Measurements from ENCODE around the gene HDAC4.

Gene HDAC4

DNA sequence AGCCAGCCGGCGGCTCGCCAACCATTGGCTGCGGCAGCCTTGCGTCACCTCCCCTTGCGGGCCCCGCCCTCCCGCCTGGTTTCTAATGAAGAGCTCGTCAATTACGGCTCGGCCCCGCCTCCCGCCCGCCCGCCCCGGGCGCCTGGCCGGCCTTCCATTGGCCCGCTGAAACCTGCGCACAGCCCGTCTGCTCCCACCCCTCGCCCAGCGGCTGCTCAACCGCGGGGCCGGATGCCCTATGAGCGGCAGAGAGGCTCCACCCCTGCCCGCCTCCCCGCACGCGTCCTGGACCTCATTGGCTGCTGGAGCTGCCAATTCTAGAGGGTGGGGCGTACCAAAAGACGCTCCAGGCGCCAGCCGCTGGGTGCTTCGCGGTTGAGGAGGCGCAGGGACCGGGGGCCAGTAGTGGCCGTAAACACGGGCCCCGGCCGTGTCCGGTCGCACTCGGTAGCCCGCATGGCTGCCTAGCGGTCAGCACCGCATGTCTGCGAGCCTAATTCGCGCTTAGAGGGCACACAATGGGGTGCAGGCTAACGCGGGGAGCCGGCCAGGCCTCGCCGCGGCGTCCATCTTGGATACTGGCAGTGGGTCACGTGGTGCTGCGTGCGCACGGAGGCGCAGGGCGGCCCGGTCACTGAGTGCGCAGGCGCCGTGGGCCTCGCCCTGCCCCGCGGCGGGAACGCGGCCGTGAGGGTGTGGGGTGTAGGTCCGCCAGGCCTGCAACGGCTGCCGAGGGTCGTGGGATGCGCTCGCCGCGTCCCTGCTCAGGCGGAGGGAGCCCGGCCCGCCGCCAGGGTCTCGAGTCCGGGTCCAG lies 454 bp upstream of the HDAC4 start:
- peak overlapping the region; percentile 86 for H3K27ac ChIP-seq (ENCODE audit: extremely low read depth, low read depth, low read length)
- peaks cover 15% of the 10 kb centered on the region; the same call in 1 of the 2 replicates for H3K4me1 ChIP-seq (ENCODE audit: control insufficient read depth, insufficient read depth, low read length)
- H3K9me3 ChIP-seq (ENCODE audit: control insufficient read depth, insufficient read depth, low read depth, low read length), result no peaks in the 10 kb centered on the region
- peak overlapping the region; percentile 60 for H3K4me3 ChIP-seq (ENCODE audit: low read depth, low read length)
- H3K36me3 ChIP-seq (ENCODE audit: control insufficient read depth in 2 of 2, insufficient read depth in 1 of 2, low read length in 2 of 2), result no peaks in the 10 kb centered on the region
- ChIA-PET POLR2A (interaction anchor here (0.8 to 1.2 kb wide), 10 partner anchors 9 to 440 kb away, joined by 3 to 7 read pairs (median 3); no protein-coding TSS in a partner anchor), CTCF (interaction anchor here (0.8 kb wide), 1 partner anchor 106 kb away, joined by 5 read pairs; no protein-coding TSS in a partner anchor)
- TF ChIP-seq GLIS1 (tag by site-specific recombination; IDR thresholded peaks at IDR 0.05) (no peak; the same call in 1 of the 2 replicates), ZNF214 (tag by site-specific recombination; IDR thresholded peaks at IDR 0.05; ENCODE audit: borderline replicate concordance) (no peak), KLF16 (tag by site-specific recombination; IDR thresholded peaks at IDR 0.05) (peak; percentile 87), ZBTB8A (tag by site-specific recombination; IDR thresholded peaks at IDR 0.05) (peak; percentile 71; the same call in 1 of the 2 replicates), ZNF521 (tag by site-specific recombination; IDR thresholded peaks at IDR 0.05) (no peak), ZNF670 (tag by site-specific recombination; IDR thresholded peaks at IDR 0.05; ENCODE audit: low read depth) (no peak), ZNF169 (tag by site-specific recombination; IDR thresholded peaks at IDR 0.05) (no peak), ZNF114 (tag by site-specific recombination; IDR thresholded peaks at IDR 0.05) (no peak), ZNF404 (tag by site-specific recombination; IDR thresholded peaks at IDR 0.05) (no peak), ZBTB1 (tag by site-specific recombination; IDR thresholded peaks at IDR 0.05) (no peak), ZNF529 (tag by site-specific recombination; IDR thresholded peaks at IDR 0.05; ENCODE audit: insufficient replicate concordance) (no peak), ZNF785 (tag by site-specific recombination; IDR thresholded peaks at IDR 0.05) (no peak), ZNF626 (tag by site-specific recombination; IDR thresholded peaks at IDR 0.05) (no peak), REPIN1 (tag by site-specific recombination; IDR thresholded peaks at IDR 0.05; ENCODE audit: low read depth) (no peak), BCL11A (tag by site-specific recombination; IDR thresholded peaks at IDR 0.05; ENCODE audit: low read depth) (no peak), ZNF239 (tag by site-specific recombination; IDR thresholded peaks at IDR 0.05) (no peak), ZSCAN23 (tag by site-specific recombination; IDR thresholded peaks at IDR 0.05) (no peak), OVOL3 (tag by site-specific recombination; IDR thresholded peaks at IDR 0.05) (peak; percentile 76; the same call in 1 of the 2 replicates), ZNF549 (tag by site-specific recombination; IDR thresholded peaks at IDR 0.05) (peak; percentile 75)
- TF ChIP-seq, protein P1, sequence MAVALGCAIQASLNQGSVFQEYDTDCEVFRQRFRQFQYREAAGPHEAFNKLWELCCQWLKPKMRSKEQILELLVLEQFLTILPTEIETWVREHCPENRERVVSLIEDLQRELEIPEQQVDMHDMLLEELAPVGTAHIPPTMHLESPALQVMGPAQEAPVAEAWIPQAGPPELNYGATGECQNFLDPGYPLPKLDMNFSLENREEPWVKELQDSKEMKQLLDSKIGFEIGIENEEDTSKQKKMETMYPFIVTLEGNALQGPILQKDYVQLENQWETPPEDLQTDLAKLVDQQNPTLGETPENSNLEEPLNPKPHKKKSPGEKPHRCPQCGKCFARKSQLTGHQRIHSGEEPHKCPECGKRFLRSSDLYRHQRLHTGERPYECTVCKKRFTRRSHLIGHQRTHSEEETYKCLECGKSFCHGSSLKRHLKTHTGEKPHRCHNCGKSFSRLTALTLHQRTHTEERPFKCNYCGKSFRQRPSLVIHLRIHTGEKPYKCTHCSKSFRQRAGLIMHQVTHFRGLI (tag by site-specific recombination; IDR thresholded peaks at IDR 0.05), result no peak
- TF ChIP-seq, protein P2, sequence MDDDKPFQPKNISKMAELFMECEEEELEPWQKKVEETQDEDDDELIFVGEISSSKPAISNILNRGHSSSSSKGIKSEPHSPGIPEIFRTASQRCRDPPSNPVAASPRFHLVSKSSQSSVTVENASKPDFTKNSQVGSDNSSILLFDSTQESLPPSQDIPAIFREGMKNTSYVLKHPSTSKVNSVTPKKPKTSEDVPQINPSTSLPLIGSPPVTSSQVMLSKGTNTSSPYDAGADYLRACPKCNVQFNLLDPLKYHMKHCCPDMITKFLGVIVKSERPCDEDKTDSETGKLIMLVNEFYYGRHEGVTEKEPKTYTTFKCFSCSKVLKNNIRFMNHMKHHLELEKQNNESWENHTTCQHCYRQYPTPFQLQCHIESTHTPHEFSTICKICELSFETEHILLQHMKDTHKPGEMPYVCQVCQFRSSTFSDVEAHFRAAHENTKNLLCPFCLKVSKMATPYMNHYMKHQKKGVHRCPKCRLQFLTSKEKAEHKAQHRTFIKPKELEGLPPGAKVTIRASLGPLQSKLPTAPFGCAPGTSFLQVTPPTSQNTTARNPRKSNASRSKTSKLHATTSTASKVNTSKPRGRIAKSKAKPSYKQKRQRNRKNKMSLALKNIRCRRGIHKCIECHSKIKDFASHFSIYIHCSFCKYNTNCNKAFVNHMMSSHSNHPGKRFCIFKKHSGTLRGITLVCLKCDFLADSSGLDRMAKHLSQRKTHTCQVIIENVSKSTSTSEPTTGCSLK (tag by site-specific recombination; IDR thresholded peaks at IDR 0.05), result no peak
- TF ChIP-seq, protein P3, sequence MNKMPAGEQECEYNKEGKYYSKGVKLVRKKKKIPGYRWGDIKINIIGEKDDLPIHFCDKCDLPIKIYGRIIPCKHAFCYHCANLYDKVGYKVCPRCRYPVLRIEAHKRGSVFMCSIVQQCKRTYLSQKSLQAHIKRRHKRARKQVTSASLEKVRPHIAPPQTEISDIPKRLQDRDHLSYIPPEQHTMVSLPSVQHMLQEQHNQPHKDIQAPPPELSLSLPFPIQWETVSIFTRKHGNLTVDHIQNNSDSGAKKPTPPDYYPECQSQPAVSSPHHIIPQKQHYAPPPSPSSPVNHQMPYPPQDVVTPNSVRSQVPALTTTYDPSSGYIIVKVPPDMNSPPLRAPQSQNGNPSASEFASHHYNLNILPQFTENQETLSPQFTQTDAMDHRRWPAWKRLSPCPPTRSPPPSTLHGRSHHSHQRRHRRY (tag by site-specific recombination; IDR thresholded peaks at IDR 0.05), result no peak
- TF ChIP-seq, protein P4, sequence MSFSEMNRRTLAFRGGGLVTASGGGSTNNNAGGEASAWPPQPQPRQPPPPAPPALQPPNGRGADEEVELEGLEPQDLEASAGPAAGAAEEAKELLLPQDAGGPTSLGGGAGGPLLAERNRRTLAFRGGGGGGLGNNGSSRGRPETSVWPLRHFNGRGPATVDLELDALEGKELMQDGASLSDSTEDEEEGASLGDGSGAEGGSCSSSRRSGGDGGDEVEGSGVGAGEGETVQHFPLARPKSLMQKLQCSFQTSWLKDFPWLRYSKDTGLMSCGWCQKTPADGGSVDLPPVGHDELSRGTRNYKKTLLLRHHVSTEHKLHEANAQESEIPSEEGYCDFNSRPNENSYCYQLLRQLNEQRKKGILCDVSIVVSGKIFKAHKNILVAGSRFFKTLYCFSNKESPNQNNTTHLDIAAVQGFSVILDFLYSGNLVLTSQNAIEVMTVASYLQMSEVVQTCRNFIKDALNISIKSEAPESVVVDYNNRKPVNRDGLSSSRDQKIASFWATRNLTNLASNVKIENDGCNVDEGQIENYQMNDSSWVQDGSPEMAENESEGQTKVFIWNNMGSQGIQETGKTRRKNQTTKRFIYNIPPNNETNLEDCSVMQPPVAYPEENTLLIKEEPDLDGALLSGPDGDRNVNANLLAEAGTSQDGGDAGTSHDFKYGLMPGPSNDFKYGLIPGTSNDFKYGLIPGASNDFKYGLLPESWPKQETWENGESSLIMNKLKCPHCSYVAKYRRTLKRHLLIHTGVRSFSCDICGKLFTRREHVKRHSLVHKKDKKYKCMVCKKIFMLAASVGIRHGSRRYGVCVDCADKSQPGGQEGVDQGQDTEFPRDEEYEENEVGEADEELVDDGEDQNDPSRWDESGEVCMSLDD (tag by site-specific recombination; IDR thresholded peaks at IDR 0.05), result peak; percentile 73; the same call in 1 of the 2 replicates
- TF ChIP-seq, protein P5, sequence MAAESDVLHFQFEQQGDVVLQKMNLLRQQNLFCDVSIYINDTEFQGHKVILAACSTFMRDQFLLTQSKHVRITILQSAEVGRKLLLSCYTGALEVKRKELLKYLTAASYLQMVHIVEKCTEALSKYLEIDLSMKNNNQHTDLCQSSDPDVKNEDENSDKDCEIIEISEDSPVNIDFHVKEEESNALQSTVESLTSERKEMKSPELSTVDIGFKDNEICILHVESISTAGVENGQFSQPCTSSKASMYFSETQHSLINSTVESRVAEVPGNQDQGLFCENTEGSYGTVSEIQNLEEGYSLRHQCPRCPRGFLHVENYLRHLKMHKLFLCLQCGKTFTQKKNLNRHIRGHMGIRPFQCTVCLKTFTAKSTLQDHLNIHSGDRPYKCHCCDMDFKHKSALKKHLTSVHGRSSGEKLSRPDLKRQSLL (tag by site-specific recombination; IDR thresholded peaks at IDR 0.05), result no peak
- TF ChIP-seq, protein P6, sequence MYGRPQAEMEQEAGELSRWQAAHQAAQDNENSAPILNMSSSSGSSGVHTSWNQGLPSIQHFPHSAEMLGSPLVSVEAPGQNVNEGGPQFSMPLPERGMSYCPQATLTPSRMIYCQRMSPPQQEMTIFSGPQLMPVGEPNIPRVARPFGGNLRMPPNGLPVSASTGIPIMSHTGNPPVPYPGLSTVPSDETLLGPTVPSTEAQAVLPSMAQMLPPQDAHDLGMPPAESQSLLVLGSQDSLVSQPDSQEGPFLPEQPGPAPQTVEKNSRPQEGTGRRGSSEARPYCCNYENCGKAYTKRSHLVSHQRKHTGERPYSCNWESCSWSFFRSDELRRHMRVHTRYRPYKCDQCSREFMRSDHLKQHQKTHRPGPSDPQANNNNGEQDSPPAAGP (tag by site-specific recombination; IDR thresholded peaks at IDR 0.05), result peak; percentile 84; the same call in 1 of the 2 replicates
- TF ChIP-seq, protein P7, sequence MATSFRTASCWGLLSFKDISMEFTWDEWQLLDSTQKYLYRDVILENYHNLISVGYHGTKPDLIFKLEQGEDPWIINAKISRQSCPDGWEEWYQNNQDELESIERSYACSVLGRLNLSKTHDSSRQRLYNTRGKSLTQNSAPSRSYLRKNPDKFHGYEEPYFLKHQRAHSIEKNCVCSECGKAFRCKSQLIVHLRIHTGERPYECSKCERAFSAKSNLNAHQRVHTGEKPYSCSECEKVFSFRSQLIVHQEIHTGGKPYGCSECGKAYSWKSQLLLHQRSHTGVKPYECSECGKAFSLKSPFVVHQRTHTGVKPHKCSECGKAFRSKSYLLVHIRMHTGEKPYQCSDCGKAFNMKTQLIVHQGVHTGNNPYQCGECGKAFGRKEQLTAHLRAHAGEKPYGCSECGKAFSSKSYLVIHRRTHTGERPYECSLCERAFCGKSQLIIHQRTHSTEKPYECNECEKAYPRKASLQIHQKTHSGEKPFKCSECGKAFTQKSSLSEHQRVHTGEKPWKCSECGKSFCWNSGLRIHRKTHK (tag by site-specific recombination; IDR thresholded peaks at IDR 0.05), result no peak
